ENCODE data around the gene PIGH. TPM values are rescaled to one million over a fixed set of nuclear protein-coding genes. Genes with fewer than 3 reads are reported as not detected.
"Not testable (repeated sequence)": the region's sequence is repeated elsewhere in the genome, so short reads cannot be mapped to it uniquely, and the experiment has no call there.

Gene PIGH
- total RNA-seq, 1 donor from 2014 or later = 20.9 TPM

GRCh38 chr14:67607646-67608045, 7.6 kb upstream of the PIGH start:
- no peak for DNase-seq (ENCODE audit: low spot score in 2 of 2)
- Histone ChIP-seq H3K27me3 (no peaks in the 10 kb centered on the region), H3K4me1 (no peaks in the 10 kb centered on the region), H3K9me3 (no peaks in the 10 kb centered on the region), H3K4me3 (no peak overlapping the region), H3K36me3 (no peaks in the 10 kb centered on the region), H3K27ac (no peak overlapping the region)
- no peak for TF ChIP-seq CTCF (IDR thresholded peaks at IDR 0.05)
- intact Hi-C loops (cut with DNase I) = no loop called here

- Histone ChIP-seq H3K4me1 (peaks cover 4 to 10% of the 10 kb centered on the region in 2 donors), H3K36me3 (no peaks in the 10 kb centered on the region), H3K27me3 (no peaks in the 10 kb centered on the region), H3K27ac (no peak overlapping the region), H3K9me3 (no peaks in the 10 kb centered on the region), H3K4me3 (no peak overlapping the region)
- DNase-seq (ENCODE audit: low spot score in 2 of 2) = no peak
- intact Hi-C loops (cut with DNase I) = no loop called here
- TF ChIP-seq CTCF (IDR thresholded peaks at IDR 0.05) = no peak
Observed at GRCh38 chr14:67602995-67603545, 3.0 kb upstream of the PIGH start.

GRCh38 chr14:67602076-67602475, 2.0 kb upstream of the PIGH start:
- no peak for TF ChIP-seq CTCF (IDR thresholded peaks at IDR 0.05)
- H3K27ac ChIP-seq = no peak overlapping the region
- H3K9me3 ChIP-seq = no peaks in the 10 kb centered on the region
- H3K4me1 ChIP-seq = peaks cover 4 to 10% of the 10 kb centered on the region in 2 donors
- no peak for DNase-seq (ENCODE audit: low spot score in 2 of 2)
- no peak overlapping the region for H3K4me3 ChIP-seq
- intact Hi-C loops (cut with DNase I) = no loop called here
- H3K27me3 ChIP-seq = no peaks in the 10 kb centered on the region
- no peaks in the 10 kb centered on the region for H3K36me3 ChIP-seq

GRCh38 chr14:67600562-67600974, 500 bp upstream of the PIGH start:
- not testable (repeated sequence) for H3K4me1 ChIP-seq; H3K9me3 ChIP-seq; H3K36me3 ChIP-seq; H3K27me3 ChIP-seq; DNase-seq (ENCODE audit: low spot score in 2 of 2)
- H3K27ac ChIP-seq = peak overlapping the region; percentile 88 to 92
- H3K4me3 ChIP-seq = peak overlapping the region; percentile 84 to 90
- intact Hi-C loops (cut with DNase I) = loop anchor here (1.0 kb wide), 3 partner anchors 18 to 104 kb away; partner anchors contain the start of gene VTI1B

GRCh38 chr14:67595392-67595791, 4.7 kb downstream of the PIGH start:
- H3K4me3 ChIP-seq = no peak overlapping the region
- H3K27ac ChIP-seq = no peak overlapping the region
- no peaks in the 10 kb centered on the region for H3K27me3 ChIP-seq
- no peak for DNase-seq (ENCODE audit: low spot score in 2 of 2)
- H3K4me1 ChIP-seq = peaks cover under 1 to 7% of the 10 kb centered on the region in 2 donors
- no peak for TF ChIP-seq CTCF (IDR thresholded peaks at IDR 0.05)
- H3K36me3 ChIP-seq = peaks cover 21 to 34% of the 10 kb centered on the region in 2 donors
- no peaks in the 10 kb centered on the region for H3K9me3 ChIP-seq
- intact Hi-C loops (cut with DNase I) = no loop called here

- H3K27me3 ChIP-seq; H3K9me3 ChIP-seq; DNase-seq (ENCODE audit: low spot score in 2 of 2); H3K4me1 ChIP-seq; intact Hi-C loops (cut with DNase I); H3K27ac ChIP-seq; H3K4me3 ChIP-seq: not testable (repeated sequence)
- H3K36me3 ChIP-seq = peaks cover 33 to 52% of the 10 kb centered on the region in 2 donors
Observed at GRCh38 chr14:67593650-67594049, 6.4 kb downstream of the PIGH start.

All from ascending aorta (tissue), 2 donors.